Measurements from ENCODE around the gene KRT25.

KRT25 gene

DNA sequence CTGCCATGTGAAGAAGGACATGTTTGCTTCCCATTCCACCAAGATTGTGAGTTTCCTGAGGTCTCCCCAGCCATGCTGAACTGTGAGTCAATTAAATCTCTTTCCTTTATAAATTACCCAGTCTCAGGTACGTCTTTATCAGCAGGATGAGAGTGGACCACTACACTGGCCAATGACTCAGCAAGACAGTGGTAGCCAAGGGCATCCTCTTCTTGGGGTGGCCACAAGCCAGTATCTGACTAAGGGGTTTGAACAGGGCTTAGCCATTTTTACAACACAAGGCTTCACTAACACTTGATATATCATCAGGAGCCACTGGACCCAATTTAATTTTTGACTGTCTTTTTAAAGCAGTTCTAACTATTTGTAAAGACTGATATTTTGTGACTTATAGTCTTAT is 30.5 kb downstream of the KRT25 start:
- Histone ChIP-seq H3K27ac (ENCODE audit: low read depth, low read length, poor library complexity, severe bottlenecking) (no peak overlapping the region), H3K4me3 (ENCODE audit: low read depth, low read length, poor library complexity, severe bottlenecking) (no peak overlapping the region), H2AFZ (ENCODE audit: low read length) (no peak overlapping the region), H3K4me2 (ENCODE audit: low read length) (no peak overlapping the region), H3K36me3 (ENCODE audit: insufficient read depth, low read length) (no peaks in the 10 kb centered on the region), H3F3A (ENCODE audit: insufficient read depth, low read length) (no peaks in the 10 kb centered on the region), H3K9me2 (ENCODE audit: low read depth, low read length) (no peaks in the 10 kb centered on the region), H4K20me1 (ENCODE audit: insufficient read depth, low read length) (no peaks in the 10 kb centered on the region), H3K4me1 (ENCODE audit: insufficient read depth, low read length, severe bottlenecking) (peaks cover 7% of the 10 kb centered on the region), H3K79me2 (ENCODE audit: insufficient read depth, low read length) (no peaks in the 10 kb centered on the region), H3K9me3 (ENCODE audit: low read length) (no peaks in the 10 kb centered on the region), H3K9ac (ENCODE audit: low read length) (no peak overlapping the region), H3K27me3 (ENCODE audit: insufficient read depth, low read length) (no peaks in the 10 kb centered on the region; the same call in 1 of the 2 replicates)
- TF ChIP-seq EZH2 (IDR thresholded peaks at IDR 0.05; ENCODE audit: borderline replicate concordance, low read length) (no peak), CTCF (IDR thresholded peaks at IDR 0.05; ENCODE audit: low read length) (no peak)

DNA sequence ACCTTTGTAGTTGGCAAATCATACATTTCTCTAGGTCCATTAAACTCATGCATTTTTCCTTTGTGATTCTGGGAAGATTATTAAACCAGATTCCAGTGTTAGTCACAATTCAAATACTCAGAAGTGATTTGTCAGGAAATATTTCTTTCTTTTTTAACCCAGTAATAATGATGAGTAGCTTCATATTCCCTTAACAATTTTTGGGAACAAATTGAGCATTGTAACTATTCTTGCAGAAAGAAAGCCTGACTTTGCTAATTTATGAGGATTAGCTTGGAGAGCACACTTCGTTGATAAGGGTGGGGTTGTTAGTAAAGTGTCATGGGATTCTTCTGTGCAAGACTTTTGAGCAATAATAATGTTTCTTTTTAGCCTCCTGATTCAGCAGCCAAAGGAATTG is 32.9 kb downstream of the KRT25 start:
- no peaks in the 10 kb centered on the region; the same call in 1 of the 2 replicates for H3K27me3 ChIP-seq (ENCODE audit: insufficient read depth, low read length)
- no peaks in the 10 kb centered on the region for H3K79me2 ChIP-seq (ENCODE audit: insufficient read depth, low read length)
- no peak overlapping the region for H3K4me2 ChIP-seq (ENCODE audit: low read length)
- no peaks in the 10 kb centered on the region for H3K36me3 ChIP-seq (ENCODE audit: insufficient read depth, low read length)
- H3K9me3 ChIP-seq (ENCODE audit: low read length) = no peaks in the 10 kb centered on the region
- H3K9me2 ChIP-seq (ENCODE audit: low read depth, low read length) = no peaks in the 10 kb centered on the region
- no peak overlapping the region for H3K9ac ChIP-seq (ENCODE audit: low read length)
- no peak overlapping the region for H3K4me3 ChIP-seq (ENCODE audit: low read depth, low read length, poor library complexity, severe bottlenecking)
- no peak overlapping the region for H2AFZ ChIP-seq (ENCODE audit: low read length)
- H4K20me1 ChIP-seq (ENCODE audit: insufficient read depth, low read length) = no peaks in the 10 kb centered on the region
- H3F3A ChIP-seq (ENCODE audit: insufficient read depth, low read length) = no peaks in the 10 kb centered on the region
- TF ChIP-seq CTCF (IDR thresholded peaks at IDR 0.05; ENCODE audit: low read length) = no peak
- TF ChIP-seq EZH2 (IDR thresholded peaks at IDR 0.05; ENCODE audit: borderline replicate concordance, low read length) = no peak
- no peaks in the 10 kb centered on the region for H3K4me1 ChIP-seq (ENCODE audit: insufficient read depth, low read length, severe bottlenecking)
- no peak overlapping the region for H3K27ac ChIP-seq (ENCODE audit: low read depth, low read length, poor library complexity, severe bottlenecking)

DNA sequence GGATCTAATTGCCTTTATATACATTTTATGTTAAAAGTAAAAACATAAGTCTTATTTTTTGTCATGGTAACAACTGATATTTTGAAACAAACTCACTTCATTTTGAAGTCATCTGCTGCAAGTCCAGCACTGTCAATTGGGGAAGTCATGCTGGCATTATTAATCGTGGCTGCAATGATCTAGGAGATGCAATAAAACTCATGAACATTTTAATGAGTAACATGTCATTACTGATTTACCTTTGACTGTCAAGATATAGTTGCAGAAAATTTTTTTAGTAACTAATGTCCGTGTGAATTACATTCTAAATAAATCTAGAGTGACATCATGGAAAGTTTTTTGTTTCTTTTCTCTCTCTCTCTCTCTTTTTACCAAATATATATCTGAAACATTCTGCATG is 34.2 kb downstream of the KRT25 start:
- no peaks in the 10 kb centered on the region for H3K4me1 ChIP-seq (ENCODE audit: insufficient read depth, low read length, severe bottlenecking)
- TF ChIP-seq EZH2 (IDR thresholded peaks at IDR 0.05; ENCODE audit: borderline replicate concordance, low read length) (no peak), CTCF (IDR thresholded peaks at IDR 0.05; ENCODE audit: low read length) (no peak)
- no peaks in the 10 kb centered on the region for H3K36me3 ChIP-seq (ENCODE audit: insufficient read depth, low read length)

More for the DNA sequence above, 34.2 kb downstream of the KRT25 start:
- Histone ChIP-seq H3K27ac (ENCODE audit: low read depth, low read length, poor library complexity, severe bottlenecking) (no peak overlapping the region), H3K9ac (ENCODE audit: low read length) (no peak overlapping the region), H3K27me3 (ENCODE audit: insufficient read depth, low read length) (no peaks in the 10 kb centered on the region; the same call in 1 of the 2 replicates), H4K20me1 (ENCODE audit: insufficient read depth, low read length) (no peaks in the 10 kb centered on the region), H3K4me3 (ENCODE audit: low read depth, low read length, poor library complexity, severe bottlenecking) (no peak overlapping the region), H2AFZ (ENCODE audit: low read length) (no peak overlapping the region), H3K9me2 (ENCODE audit: low read depth, low read length) (no peaks in the 10 kb centered on the region), H3K79me2 (ENCODE audit: insufficient read depth, low read length) (no peaks in the 10 kb centered on the region), H3K4me2 (ENCODE audit: low read length) (no peak overlapping the region), H3K9me3 (ENCODE audit: low read length) (no peaks in the 10 kb centered on the region), H3F3A (ENCODE audit: insufficient read depth, low read length) (no peaks in the 10 kb centered on the region)

Data from OCI-LY1 (cell line).